Mammary epithelial cell (primary cell): ENCODE measurements around the gene ABHD17C.
"Not testable (repeated sequence)": the region's sequence is repeated elsewhere in the genome, so short reads cannot be mapped to it uniquely, and the experiment has no call there.

Experiments used
- CTCF ChIP-seq, 2 donors: IDR thresholded peaks in 1 of 2; conservative IDR thresholded peaks in 1 of 2; 2 replicates each; pipeline ENCODE4 v1.5.1; 2011 to 2012; ENCODE audit warnings: inconsistent platforms in 2 of 2, low read length in 2 of 2, mild to moderate bottlenecking in 2 of 2, control low read depth in 1 of 2, low read depth in 1 of 2; ENCODE audit not compliant: insufficient read depth in 1 of 2; ENCODE audit errors: extremely low read depth in 1 of 2
- EZH2 ChIP-seq: IDR thresholded peaks from 2 replicates; pipeline ENCODE4 v1.6.1; 2012; ENCODE audit warnings: low read length, inconsistent platforms, borderline replicate concordance

GRCh38 chr15:80647424-80647823 is 47.7 kb upstream of the ABHD17C start:
- not testable (repeated sequence) for TF ChIP-seq EZH2; CTCF (conservative IDR thresholded peaks at IDR 0.05 in 1 of 2, IDR thresholded peaks at IDR 0.05 in 1 of 2; ENCODE audit: extremely low read depth in 1 of 2, insufficient read depth in 1 of 2, low read depth in 1 of 2, low read length in 2 of 2)
